A673 (cell line): ENCODE data around the gene LACRT.

Source experiments
- CTCF ChIP-seq: fragments of 300-800, 200-600 bp; sonication (generic); conservative IDR thresholded peaks from 2 replicates; pipeline ENCODE4 v1.5.1; 2017; ENCODE audit warnings: low read depth, mild to moderate bottlenecking, antibody characterized with exemption, low read length, moderate library complexity, mixed read lengths
- EZH2 ChIP-seq: fragments of 200-600 bp; sonication (generic); IDR thresholded peaks from 2 replicates; pipeline ENCODE4 v1.6.1; 2017; ENCODE audit warnings: borderline replicate concordance, low read depth, mild to moderate bottlenecking, mixed read lengths, antibody characterized with exemption, low read length; ENCODE audit not compliant: poor library complexity, severe bottlenecking

- TF ChIP-seq CTCF (no peak), EZH2 (no peak)
Measured at GRCh38 chr12:54603872-54604271, 30.8 kb downstream of the LACRT start.
